Adrenal gland (tissue), 12 donors: Measurements from ENCODE around the gene VPS18. TPM values are rescaled to one million over a fixed set of nuclear protein-coding genes. Genes with fewer than 3 reads are reported as not detected.

Experiments used
- DNase-seq, 7 donors: peaks; one replicate each; pipeline ENCODE4 v3.0.0-alpha.2; 2019 to 2020
- H3K27ac ChIP-seq, 5 donors: fragments of 200-600 bp; sonication (generic) in 4 of 5; 1 replicate in 3 of 5; 2 replicates in 2 of 5; pipeline versions ENCODE4 v1.5.1 to v1.8.0; 2016 to 2020; ENCODE audit warnings: mild to moderate bottlenecking in 1 of 5
- H3K27me3 ChIP-seq: fragments of 200-600 bp; 2 replicates; pipeline ENCODE4 v1.8.0; 2021
- H3K36me3 ChIP-seq, 2 donors: fragments of 200-600 bp; replicated peaks in 1 of 2; 1 replicate in 1 of 2; 2 replicates in 1 of 2; pipeline versions ENCODE4 v1.5.1 to v1.8.0; 2018 to 2022
- H3K4me1 ChIP-seq, 2 donors: fragments of 200-600 bp; replicated peaks in 1 of 2; 1 replicate in 1 of 2; 2 replicates in 1 of 2; pipeline versions ENCODE4 v1.5.1 to v1.8.0; 2018 to 2021
- H3K4me3 ChIP-seq, 4 donors: fragments of 200-600 bp; sonication (generic) in 3 of 4; one replicate each; pipeline ENCODE4 v1.5.1; 2016 to 2018
- H3K9me3 ChIP-seq, 3 donors: fragments of 200-600 bp; sonication (generic) in 1 of 3; replicated peaks in 1 of 3; 1 replicate in 2 of 3; 2 replicates in 1 of 3; pipeline versions ENCODE4 v1.5.1 to v1.8.0; 2016 to 2021
- CTCF ChIP-seq, 6 experiments: fragments of 450-650 bp in 4 of 6; fragments of 200-600 bp in 2 of 6; sonication (generic) in 1 of 6; IDR thresholded peaks; 1 replicate in 5 of 6; 2 replicates in 1 of 6; pipeline versions ENCODE4 v1.5.1 to v1.8.0; 2016 to 2021; ENCODE audit warnings: antibody characterized with exemption in 6 of 6, mild to moderate bottlenecking in 2 of 6, moderate library complexity in 1 of 6
- POLR2A ChIP-seq, 2 donors: fragments of 450-650 bp; IDR thresholded peaks; one replicate each; pipeline ENCODE4 v1.6.1; 2017; ENCODE audit warnings: antibody characterized with exemption in 2 of 2, mild to moderate bottlenecking in 2 of 2, moderate library complexity in 1 of 2
- WGBS, 4 donors: extraction: QIAGEN DNeasy Blood & Tissue Kit in 2 of 4; methylation state at CpG; one replicate each; pipeline versions ENCODE4 v1.1.5 to v1.1.7; 2013 to 2017; 5-methylcytosine and 5-hydroxymethylcytosine counted together
- intact Hi-C, 2 donors: fragments of 100-400 bp; cut with DNase I; formaldehyde crosslinking; loops; one replicate each; pipeline versions ENCODE4 v1.14.1 to v1.15.0; 2022 to 2023
- polyA plus RNA-seq, 3 donors: library from polyadenylated mRNA; stranded (reverse); fragments of 200-250 nt in 2 of 3; fragments of 350-450 nt in 1 of 3; fragmentation: Illumina TruSeq in 1 of 3; extraction: RNeasy Lipid Tissue Mini Kit (QIAGEN cat#74804) in 1 of 3; gene quantifications; one replicate each; pipeline ENCODE4 v1.2.3, GENCODE V29; 2013 to 2014
- total RNA-seq, 9 donors: library from RNA; depleted of rRNA in 4 of 9; stranded (reverse); fragments of >200 nt in 4 of 9; fragments of 120-200 nt in 1 of 9; fragmentation: NEBNext Ultra II Directional in 1 of 9; extraction: Animal tissue kit (Norgen Biotek cat#: 25700) in 1 of 9; gene quantifications; one replicate each; pipeline versions ENCODE4 v1.1.0 to v1.2.4, GENCODE V29; 2013 to 2023
- donor health status: healthy with polysubstance abuse.
- donor health status: Bipolar disorder and iron deficiency.
- donor health status: DM: yes; HTN: yes; CAD: no.
- donor health status: DM: no; HTN: no; CAD: no.
- donor health status: DM: no; HTN: no; CAD: no.
- donor health status: DM: yes; HTN: yes; CAD: no.

The VPS18 gene
- total and polyA plus RNA-seq, 12 donors, result 8.9 to 43.4 (median 30.0) TPM

GRCh38 chr15:40881351-40881750 lies 12.9 kb upstream of the VPS18 start:
- Histone ChIP-seq H3K36me3 (no peaks in the 10 kb centered on the region), H3K27ac (no peak overlapping the region), H3K4me3 (no peak overlapping the region), H3K4me1 (no peaks in the 10 kb centered on the region), H3K9me3 (no peaks in the 10 kb centered on the region), H3K27me3 (no peaks in the 10 kb centered on the region)
- no peak for DNase-seq
- intact Hi-C loops, result loop anchor here in 1 of 2 donors (10.0 kb wide), 1 partner anchor 277 kb away; no protein-coding TSS in a partner anchor
- TF ChIP-seq POLR2A (IDR thresholded peaks at IDR 0.05), result no peak
- TF ChIP-seq CTCF (IDR thresholded peaks at IDR 0.05), result no peak
- WGBS, 4 donors, result 91 to 99% (median 93%) methylated on average over 6 of the region's 6 CpGs

GRCh38 chr15:40886586-40886985 lies 7.7 kb upstream of the VPS18 start:
- WGBS, 4 donors, result 71 to 90% (median 85%) methylated on average over 1 of the region's 1 CpG
- H3K9me3 ChIP-seq, result no peaks in the 10 kb centered on the region
- H3K36me3 ChIP-seq, result no peaks in the 10 kb centered on the region
- no peak for DNase-seq
- H3K4me1 ChIP-seq, result no peaks in the 10 kb centered on the region
- TF ChIP-seq CTCF (IDR thresholded peaks at IDR 0.05) (no peak), POLR2A (IDR thresholded peaks at IDR 0.05) (no peak)
- no peak overlapping the region for H3K27ac ChIP-seq
- no peak overlapping the region for H3K4me3 ChIP-seq
- intact Hi-C loops, result loop anchor here in 1 of 2 donors (10.0 kb wide), 1 partner anchor 282 kb away; no protein-coding TSS in a partner anchor
- H3K27me3 ChIP-seq, result no peaks in the 10 kb centered on the region

GRCh38 chr15:40889112-40889511 lies 5.1 kb upstream of the VPS18 start:
- Histone ChIP-seq H3K4me1 (no peaks in the 10 kb centered on the region), H3K4me3 (no peak overlapping the region), H3K27ac (no peak overlapping the region), H3K36me3 (no peaks in the 10 kb centered on the region), H3K27me3 (no peaks in the 10 kb centered on the region), H3K9me3 (no peaks in the 10 kb centered on the region)
- no peak for TF ChIP-seq CTCF (IDR thresholded peaks at IDR 0.05)
- intact Hi-C loops, result loop anchor here in 1 of 2 donors (10.0 kb wide), 1 partner anchor 284 kb away; no protein-coding TSS in a partner anchor
- DNase-seq, result no peak

GRCh38 chr15:40891138-40891537 lies 3.1 kb upstream of the VPS18 start:
- peaks cover 0 to 11% of the 10 kb centered on the region in 2 donors for H3K4me1 ChIP-seq
- no peaks in the 10 kb centered on the region for H3K27me3 ChIP-seq
- intact Hi-C loops, result loop anchor here (5.0 to 10.0 kb wide), 3 partner anchors 34 to 196 kb away; partner anchors contain the start of gene RAD51 (in 1 of the 2)
- no peak overlapping the region for H3K4me3 ChIP-seq
- no peaks in the 10 kb centered on the region for H3K9me3 ChIP-seq
- peaks cover 0 to 4% of the 10 kb centered on the region in 2 donors for H3K36me3 ChIP-seq
- H3K27ac ChIP-seq, result no peak overlapping the region
- 74 to 81% (median 76%) methylated on average over 5 of the region's 5 CpGs for WGBS, 4 donors
- TF ChIP-seq POLR2A (IDR thresholded peaks at IDR 0.05) (no peak), CTCF (IDR thresholded peaks at IDR 0.05) (no peak)
- DNase-seq, result no peak
